HG02588 (cell line): ENCODE measurements around the gene PNMA6E.
"Not testable (repeated sequence)": the region's sequence is repeated elsewhere in the genome, so short reads cannot be mapped to it uniquely, and the experiment has no call there.

Experiments used
- ATAC-seq: cut with Tn5 transposase; IDR thresholded peaks from one replicate; pipeline ENCODE4 v1.9.1; 2021; ENCODE audit warnings: mild to moderate bottlenecking, moderate library complexity; ENCODE audit not compliant: unreplicated experiment

PNMA6E gene

GRCh38 chrX:153409414-153410101, 8.4 kb upstream of the PNMA6E start:
- ATAC-seq, result no peak

GRCh38 chrX:153408871-153409351, 7.8 kb upstream of the PNMA6E start:
- no peak for ATAC-seq

- no peak for ATAC-seq
These were observed 7.1 kb upstream of the PNMA6E start for GRCh38 chrX:153408221-153408721.

- no peak for ATAC-seq
These were observed 6.6 kb upstream of the PNMA6E start for GRCh38 chrX:153407736-153408135.

- no peak for ATAC-seq
These were observed 5.8 kb upstream of the PNMA6E start for GRCh38 chrX:153406903-153407302.

GRCh38 chrX:153406011-153406410, 4.9 kb upstream of the PNMA6E start:
- no peak for ATAC-seq

- no peak for ATAC-seq
These were observed 4.3 kb upstream of the PNMA6E start for GRCh38 chrX:153405426-153405825.

GRCh38 chrX:153404333-153404732, 3.2 kb upstream of the PNMA6E start:
- not testable (repeated sequence) for ATAC-seq

GRCh38 chrX:153400146-153401132, 711 bp downstream of the PNMA6E start:
- ATAC-seq, result no peak

GRCh38 chrX:153398275-153398960, 2.7 kb downstream of the PNMA6E start:
- ATAC-seq, result no peak

- no peak for ATAC-seq
These were observed 3.7 kb downstream of the PNMA6E start for GRCh38 chrX:153397256-153397960.

GRCh38 chrX:153396320-153397195, 4.6 kb downstream of the PNMA6E start:
- ATAC-seq, result no peak

GRCh38 chrX:153395613-153396319, 5.4 kb downstream of the PNMA6E start:
- ATAC-seq, result no peak

GRCh38 chrX:153394612-153395011, 6.5 kb downstream of the PNMA6E start:
- ATAC-seq, result no peak

GRCh38 chrX:153392642-153393321, 8.4 kb downstream of the PNMA6E start:
- ATAC-seq, result no peak

GRCh38 chrX:153389460-153389768, 11.7 kb downstream of the PNMA6E start:
- ATAC-seq, result not testable (repeated sequence)

- ATAC-seq, result no peak
These were observed 12.3 kb downstream of the PNMA6E start for GRCh38 chrX:153388722-153389459.
